HG03064 (cell line): ENCODE measurements around the gene APP.

Source experiments
- ATAC-seq: cut with Tn5 transposase; IDR thresholded peaks from one replicate; pipeline ENCODE4 v1.9.1; 2021; ENCODE audit warnings: low read depth; ENCODE audit not compliant: unreplicated experiment

Gene APP

GRCh38 chr21:25995278-25995677 lies 175.3 kb downstream of the APP start:
- ATAC-seq = no peak

GRCh38 chr21:25994758-25995163 lies 175.8 kb downstream of the APP start:
- ATAC-seq = no peak

- ATAC-seq = no peak
These were observed 181.8 kb downstream of the APP start for GRCh38 chr21:25988738-25989137.

- no peak for ATAC-seq
These were observed 183.0 kb downstream of the APP start for GRCh38 chr21:25987531-25987930.

GRCh38 chr21:25986928-25987327 lies 183.6 kb downstream of the APP start:
- ATAC-seq = no peak

GRCh38 chr21:25985990-25986389 lies 184.6 kb downstream of the APP start:
- no peak for ATAC-seq

- no peak for ATAC-seq
These were observed 186.0 kb downstream of the APP start for GRCh38 chr21:25984538-25984937.

- no peak for ATAC-seq
These were observed 186.8 kb downstream of the APP start for GRCh38 chr21:25983745-25984144.

- no peak for ATAC-seq
These were observed 189.9 kb downstream of the APP start for GRCh38 chr21:25980710-25981109.

GRCh38 chr21:25979845-25980616 lies 190.5 kb downstream of the APP start:
- ATAC-seq = no peak

GRCh38 chr21:25977068-25977611 lies 193.4 kb downstream of the APP start:
- ATAC-seq = no peak

GRCh38 chr21:25974964-25975363 lies 195.6 kb downstream of the APP start:
- ATAC-seq = no peak

GRCh38 chr21:25970254-25970930 lies 200.2 kb downstream of the APP start:
- no peak for ATAC-seq

GRCh38 chr21:25967901-25968438 lies 202.6 kb downstream of the APP start:
- ATAC-seq = peak; percentile 32

- ATAC-seq = peak; percentile 93
These were observed 203.2 kb downstream of the APP start for GRCh38 chr21:25967181-25967900.

GRCh38 chr21:25965951-25966707 lies 204.4 kb downstream of the APP start:
- ATAC-seq = no peak

- ATAC-seq = no peak
These were observed 205.6 kb downstream of the APP start for GRCh38 chr21:25964926-25965325.

GRCh38 chr21:25964015-25964414 lies 206.6 kb downstream of the APP start:
- no peak for ATAC-seq

GRCh38 chr21:25963181-25963580 lies 207.4 kb downstream of the APP start:
- no peak for ATAC-seq

GRCh38 chr21:25961042-25961441 lies 209.5 kb downstream of the APP start:
- no peak for ATAC-seq
